Lower leg skin (tissue), 4 donors: ENCODE results near the gene GIMAP7. TPM values are rescaled to one million over a fixed set of nuclear protein-coding genes. Genes with fewer than 3 reads are reported as not detected.
A peak's percentile ranks its signal among the peaks of the same experiment; 100 is the strongest.

ENCODE experiments used
- DNase-seq, 2 donors: peaks; one replicate each; pipeline ENCODE4 v3.0.0-alpha.2; 2019; ENCODE audit warnings: low spot score in 2 of 2
- H3K4me3 ChIP-seq: fragments of 200-600 bp; sonication (generic); 2 replicates; pipeline ENCODE4 v1.5.1; 2017; ENCODE audit warnings: mild to moderate bottlenecking, low read depth; ENCODE audit not compliant: poor library complexity, severe bottlenecking
- CTCF ChIP-seq, 3 donors: fragments of 450-650 bp; IDR thresholded peaks; one replicate each; pipeline ENCODE4 v1.5.1; 2016; ENCODE audit warnings: antibody characterized with exemption in 3 of 3, mild to moderate bottlenecking in 3 of 3, moderate library complexity in 2 of 3
- POLR2A ChIP-seq, 2 donors: fragments of 450-650 bp; IDR thresholded peaks; one replicate each; pipeline ENCODE4 v1.6.1; 2016 to 2017; ENCODE audit warnings: antibody characterized with exemption in 2 of 2, mild to moderate bottlenecking in 1 of 2, moderate library complexity in 1 of 2
- WGBS, 2 donors: methylation state at CpG; one replicate each; pipeline ENCODE4 v1.1.5; 2018; 5-methylcytosine and 5-hydroxymethylcytosine counted together
- intact Hi-C: fragments of 100-400 bp; cut with DNase I; formaldehyde crosslinking; loops from one replicate; pipeline ENCODE4 v1.15.0; 2023; ENCODE audit warnings: low total_unique reads
- total RNA-seq, 4 donors: library from RNA; depleted of rRNA; stranded (reverse); fragments of >200 nt; gene quantifications; one replicate each; pipeline ENCODE4 v1.1.0, GENCODE V29; 2016

GIMAP7 gene
- total RNA-seq, 4 donors from 2014 or later, result 2.4 to 9.6 (median 5.3) TPM

DNA sequence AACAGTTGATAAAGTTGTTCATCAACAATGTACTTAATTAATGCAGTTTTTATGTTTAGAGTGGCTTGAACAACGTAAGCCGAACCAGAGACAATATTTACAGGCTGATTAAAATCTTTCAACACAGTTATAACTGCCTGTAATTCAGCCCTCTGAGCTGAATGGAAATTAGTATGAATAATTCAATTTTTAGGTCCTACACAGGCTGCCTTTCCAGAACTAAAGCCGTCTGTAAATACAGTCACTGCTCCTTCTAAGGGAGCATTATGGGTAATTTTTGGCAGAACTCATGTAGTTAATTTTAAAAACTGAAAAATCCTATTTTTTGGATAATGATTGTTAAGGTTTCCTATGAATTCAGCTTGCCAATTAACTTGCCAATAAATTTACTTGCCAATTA is 49.9 kb downstream of the GIMAP7 start:
- no peak overlapping the region for H3K4me3 ChIP-seq
- no peak for DNase-seq
- no peak for TF ChIP-seq CTCF (IDR thresholded peaks at IDR 0.05)
- 34 to 39% methylated on average over 3 of the region's 3 CpGs for WGBS, 2 donors
- intact Hi-C loops, result no loop called here

DNA sequence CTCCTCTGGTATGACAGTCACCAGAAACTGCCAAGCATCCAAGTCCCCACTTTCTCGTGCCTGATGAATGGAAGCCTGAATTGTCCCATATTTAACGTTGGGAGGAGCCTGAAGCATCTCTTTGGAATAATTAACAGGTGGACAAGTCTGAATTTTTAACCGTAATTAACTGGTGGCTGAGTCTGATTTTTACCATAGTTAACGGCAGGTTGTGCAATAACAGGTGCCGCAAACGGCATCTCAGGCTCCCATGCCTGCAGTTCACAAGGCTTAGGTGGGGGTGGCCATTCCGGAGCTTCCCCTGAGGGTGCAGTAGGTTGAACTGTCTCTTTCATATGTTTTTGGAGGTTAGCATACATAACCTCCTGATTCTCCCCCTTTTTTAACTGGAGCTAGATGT is 50.6 kb downstream of the GIMAP7 start:
- no peak overlapping the region for H3K4me3 ChIP-seq
- intact Hi-C loops, result no loop called here
- DNase-seq, result no peak
- TF ChIP-seq CTCF (IDR thresholded peaks at IDR 0.05) (no peak), POLR2A (IDR thresholded peaks at IDR 0.05) (no peak)
- 56 to 61% methylated on average over 7 of the region's 7 CpGs for WGBS, 2 donors

- intact Hi-C loops, result no loop called here
Measured at GRCh38 chr7:150566123-150566522, 51.5 kb downstream of the GIMAP7 start.

GRCh38 chr7:150566572-150566971 is 51.9 kb downstream of the GIMAP7 start:
- no peak for DNase-seq
- WGBS, 2 donors, result 73 to 90% methylated on average over 1 of the region's 1 CpG
- H3K4me3 ChIP-seq, result no peak overlapping the region
- intact Hi-C loops, result no loop called here
- TF ChIP-seq CTCF (IDR thresholded peaks at IDR 0.05) (no peak), POLR2A (IDR thresholded peaks at IDR 0.05) (no peak)

More at GRCh38 chr7:150566123-150566522, 51.5 kb downstream of the GIMAP7 start:
- TF ChIP-seq POLR2A (IDR thresholded peaks at IDR 0.05) (no peak), CTCF (IDR thresholded peaks at IDR 0.05) (no peak)
- no peak overlapping the region for H3K4me3 ChIP-seq
- 58 to 80% methylated on average over 3 of the region's 3 CpGs for WGBS, 2 donors
- no peak for DNase-seq

- WGBS, 2 donors, result 66 to 68% methylated on average over 9 of the region's 9 CpGs
- intact Hi-C loops, result no loop called here
- no peak for TF ChIP-seq POLR2A (IDR thresholded peaks at IDR 0.05)
- no peak for TF ChIP-seq CTCF (IDR thresholded peaks at IDR 0.05)
- no peak for DNase-seq
- H3K4me3 ChIP-seq, result peak within 1 kb of the TSS; percentile 23
Measured at GRCh38 chr7:150567169-150567568, 52.5 kb downstream of the GIMAP7 start, which contains the start of gene GIMAP4. TSS of gene GIMAP4 (plus strand) at chr7:150567390. CDS start at chr7:150569902, 2,512 bp downstream.

DNA sequence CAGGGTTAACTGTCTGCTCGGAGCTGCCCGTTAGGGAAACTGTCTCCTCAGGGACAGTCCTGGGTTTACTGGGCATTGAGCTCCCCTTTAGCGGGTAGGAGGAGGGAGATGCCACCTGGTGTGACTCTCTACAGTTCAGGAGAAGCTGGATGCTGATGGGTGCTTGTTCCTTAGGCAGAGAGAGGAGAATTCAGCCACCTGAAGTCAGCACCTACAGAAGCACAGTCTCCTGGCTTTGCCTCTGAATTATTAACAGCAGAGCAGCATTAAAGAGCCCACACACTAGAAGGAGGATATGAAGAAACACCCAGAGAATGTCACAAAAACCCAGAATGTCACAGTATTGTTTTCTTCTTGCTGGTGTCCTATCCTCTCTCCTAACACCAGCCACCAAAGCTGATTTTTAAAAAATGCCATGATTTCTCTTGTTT is 53.2 kb downstream of the GIMAP7 start:
- H3K4me3 ChIP-seq, result peak overlapping the region; percentile 23
- 51 to 65% methylated on average over 3 of the region's 3 CpGs for WGBS, 2 donors
- no peak for DNase-seq
- no peak for TF ChIP-seq POLR2A (IDR thresholded peaks at IDR 0.05)
- no peak for TF ChIP-seq CTCF (IDR thresholded peaks at IDR 0.05)
- intact Hi-C loops, result no loop called here
